ENCODE measurements around the gene CNGB1. TPM values are rescaled to one million over a fixed set of nuclear protein-coding genes. Genes with fewer than 3 reads are reported as not detected.
"Not testable (repeated sequence)": the region's sequence is repeated elsewhere in the genome, so short reads cannot be mapped to it uniquely, and the experiment has no call there.

CNGB1 gene
- total and polyA plus RNA-seq, 2 donors from 2014 or later = not detected

GRCh38 chr16:57920880-57921229, 50.1 kb downstream of the CNGB1 start:
- no peaks in the 10 kb centered on the region for H3K4me1 ChIP-seq (ENCODE audit: control insufficient read depth in 2 of 3, insufficient read depth in 2 of 3, low read depth in 1 of 3, low read length in 3 of 3)
- H3K27me3 ChIP-seq (ENCODE audit: control insufficient read depth, insufficient read depth, low read length) = no peaks in the 10 kb centered on the region
- FAIRE-seq (no peak), DNase-seq (no peak)
- H3K9ac ChIP-seq (ENCODE audit: low read length in 3 of 3) = no peak overlapping the region
- no peak overlapping the region for H3K4me3 ChIP-seq (ENCODE audit: low read length in 3 of 3)
- no peaks in the 10 kb centered on the region for H3K9me3 ChIP-seq (ENCODE audit: control insufficient read depth in 2 of 3, insufficient read depth in 1 of 3, low read length in 3 of 3)
- intact Hi-C loops (cut with DNase I) = no loop called here
- TF ChIP-seq CTCF (IDR thresholded peaks at IDR 0.05; ENCODE audit: borderline replicate concordance, extremely low read depth, insufficient read depth) = no peak
- H3K36me3 ChIP-seq (ENCODE audit: control insufficient read depth in 2 of 3, insufficient read depth in 3 of 3, low read length in 3 of 3) = no peaks in the 10 kb centered on the region
- H3K27ac ChIP-seq (ENCODE audit: low read depth in 2 of 2, low read length in 2 of 2) = no peak overlapping the region

GRCh38 chr16:57920215-57920879, 50.6 kb downstream of the CNGB1 start:
- no peaks in the 10 kb centered on the region for H3K36me3 ChIP-seq (ENCODE audit: control insufficient read depth in 2 of 3, insufficient read depth in 3 of 3, low read length in 3 of 3)
- H3K27ac ChIP-seq (ENCODE audit: low read depth in 2 of 2, low read length in 2 of 2) = no peak overlapping the region
- intact Hi-C loops (cut with DNase I) = no loop called here
- DNase-seq (peak in 1 of 5 donors; percentile 51), FAIRE-seq (no peak)
- no peaks in the 10 kb centered on the region for H3K27me3 ChIP-seq (ENCODE audit: control insufficient read depth, insufficient read depth, low read length)
- no peak for TF ChIP-seq CTCF (IDR thresholded peaks at IDR 0.05; ENCODE audit: borderline replicate concordance, extremely low read depth, insufficient read depth)
- no peak overlapping the region for H3K9ac ChIP-seq (ENCODE audit: low read length in 3 of 3)
- no peaks in the 10 kb centered on the region for H3K4me1 ChIP-seq (ENCODE audit: control insufficient read depth in 2 of 3, insufficient read depth in 2 of 3, low read depth in 1 of 3, low read length in 3 of 3)
- H3K4me3 ChIP-seq (ENCODE audit: low read length in 3 of 3) = no peak overlapping the region
- no peaks in the 10 kb centered on the region for H3K9me3 ChIP-seq (ENCODE audit: control insufficient read depth in 2 of 3, insufficient read depth in 1 of 3, low read length in 3 of 3)

GRCh38 chr16:57918994-57919393, 51.9 kb downstream of the CNGB1 start:
- H3K4me1 ChIP-seq (ENCODE audit: control insufficient read depth in 2 of 3, insufficient read depth in 2 of 3, low read depth in 1 of 3, low read length in 3 of 3) = no peaks in the 10 kb centered on the region
- FAIRE-seq (no peak), DNase-seq (peak in 1 of 5 donors; percentile 37)
- H3K27ac ChIP-seq (ENCODE audit: low read depth in 2 of 2, low read length in 2 of 2) = no peak overlapping the region
- no peaks in the 10 kb centered on the region for H3K36me3 ChIP-seq (ENCODE audit: control insufficient read depth in 2 of 3, insufficient read depth in 3 of 3, low read length in 3 of 3)
- no peak for TF ChIP-seq CTCF (IDR thresholded peaks at IDR 0.05; ENCODE audit: borderline replicate concordance, extremely low read depth, insufficient read depth)
- no peaks in the 10 kb centered on the region for H3K9me3 ChIP-seq (ENCODE audit: control insufficient read depth in 2 of 3, insufficient read depth in 1 of 3, low read length in 3 of 3)
- H3K4me3 ChIP-seq (ENCODE audit: low read length in 3 of 3) = no peak overlapping the region
- no peak overlapping the region for H3K9ac ChIP-seq (ENCODE audit: low read length in 3 of 3)
- intact Hi-C loops (cut with DNase I) = no loop called here
- H3K27me3 ChIP-seq (ENCODE audit: control insufficient read depth, insufficient read depth, low read length) = no peaks in the 10 kb centered on the region

- no peak overlapping the region for H3K9ac ChIP-seq (ENCODE audit: low read length in 3 of 3)
- no peaks in the 10 kb centered on the region for H3K9me3 ChIP-seq (ENCODE audit: control insufficient read depth in 2 of 3, insufficient read depth in 1 of 3, low read length in 3 of 3)
- no peaks in the 10 kb centered on the region for H3K36me3 ChIP-seq (ENCODE audit: control insufficient read depth in 2 of 3, insufficient read depth in 3 of 3, low read length in 3 of 3)
- H3K27me3 ChIP-seq (ENCODE audit: control insufficient read depth, insufficient read depth, low read length) = no peaks in the 10 kb centered on the region
- FAIRE-seq = no peak
- no peak for TF ChIP-seq CTCF (IDR thresholded peaks at IDR 0.05; ENCODE audit: borderline replicate concordance, extremely low read depth, insufficient read depth)
- H3K4me1 ChIP-seq (ENCODE audit: control insufficient read depth in 2 of 3, insufficient read depth in 2 of 3, low read depth in 1 of 3, low read length in 3 of 3) = no peaks in the 10 kb centered on the region
- no peak for DNase-seq
- no peak overlapping the region for H3K27ac ChIP-seq (ENCODE audit: low read depth in 2 of 2, low read length in 2 of 2)
- H3K4me3 ChIP-seq (ENCODE audit: low read length in 3 of 3) = no peak overlapping the region
- intact Hi-C loops (cut with DNase I) = no loop called here
These were observed 52.5 kb downstream of the CNGB1 start for GRCh38 chr16:57918444-57918843.

GRCh38 chr16:57917929-57918328, 53.0 kb downstream of the CNGB1 start:
- not testable (repeated sequence) for FAIRE-seq; H3K9me3 ChIP-seq (ENCODE audit: control insufficient read depth in 2 of 3, insufficient read depth in 1 of 3, low read length in 3 of 3)

More at GRCh38 chr16:57917929-57918328, 53.0 kb downstream of the CNGB1 start:
- H3K27ac ChIP-seq (ENCODE audit: low read depth in 2 of 2, low read length in 2 of 2); H3K4me1 ChIP-seq (ENCODE audit: control insufficient read depth in 2 of 3, insufficient read depth in 2 of 3, low read depth in 1 of 3, low read length in 3 of 3); H3K9ac ChIP-seq (ENCODE audit: low read length in 3 of 3); H3K4me3 ChIP-seq (ENCODE audit: low read length in 3 of 3); DNase-seq; intact Hi-C loops (cut with DNase I); H3K36me3 ChIP-seq (ENCODE audit: control insufficient read depth in 2 of 3, insufficient read depth in 3 of 3, low read length in 3 of 3); H3K27me3 ChIP-seq (ENCODE audit: control insufficient read depth, insufficient read depth, low read length): not testable (repeated sequence)
